ENCODE measurements around the gene GABBR2.
"Not testable (repeated sequence)": the region's sequence is repeated elsewhere in the genome, so short reads cannot be mapped to it uniquely, and the experiment has no call there.

GABBR2 gene

GRCh38 chr9:98280574-98280973 is 428.2 kb downstream of the GABBR2 start:
- TF ChIP-seq CTCF (conservative IDR thresholded peaks at IDR 0.05), result no peak
- no peak overlapping the region for H3K27ac ChIP-seq

GRCh38 chr9:98280162-98280561 is 428.6 kb downstream of the GABBR2 start:
- no peak overlapping the region for H3K27ac ChIP-seq
- no peak for TF ChIP-seq CTCF (conservative IDR thresholded peaks at IDR 0.05)

- H3K27ac ChIP-seq, result no peak overlapping the region
- TF ChIP-seq CTCF (conservative IDR thresholded peaks at IDR 0.05), result no peak
Observed at GRCh38 chr9:98276907-98277469, 431.7 kb downstream of the GABBR2 start.

- no peak overlapping the region for H3K27ac ChIP-seq
- TF ChIP-seq CTCF (conservative IDR thresholded peaks at IDR 0.05), result no peak
Observed at GRCh38 chr9:98275159-98275558, 433.6 kb downstream of the GABBR2 start.

- no peak overlapping the region for H3K27ac ChIP-seq
- TF ChIP-seq CTCF (conservative IDR thresholded peaks at IDR 0.05), result no peak
Observed at GRCh38 chr9:98272083-98272482, 436.7 kb downstream of the GABBR2 start.

- TF ChIP-seq CTCF (conservative IDR thresholded peaks at IDR 0.05), result no peak
Observed at GRCh38 chr9:98271479-98271878, 437.3 kb downstream of the GABBR2 start.

GRCh38 chr9:98270284-98270683 is 438.5 kb downstream of the GABBR2 start:
- H3K27ac ChIP-seq, result not testable (repeated sequence)

More at GRCh38 chr9:98271479-98271878, 437.3 kb downstream of the GABBR2 start:
- H3K27ac ChIP-seq, result no peak overlapping the region

GRCh38 chr9:98269652-98270051 is 439.1 kb downstream of the GABBR2 start:
- H3K27ac ChIP-seq, result not testable (repeated sequence)

- H3K27ac ChIP-seq, result not testable (repeated sequence)
Observed at GRCh38 chr9:98267556-98267955, 441.2 kb downstream of the GABBR2 start.

Data from VCaP (cell line).